H9 (cell line): Measurements from ENCODE around the gene TPRN. TPM values are rescaled to one million over a fixed set of nuclear protein-coding genes. Genes with fewer than 3 reads are reported as not detected.

ENCODE experiments used
- DNase-seq: peaks from one replicate; pipeline ENCODE4 v3.0.0-alpha.2; 2017
- H2AFZ ChIP-seq: one replicate; pipeline ENCODE4 v1.6.1; 2013; ENCODE audit warnings: mild to moderate bottlenecking, low read length, control low read depth, moderate library complexity
- H2AK5ac ChIP-seq: 2 replicates; pipeline ENCODE4 v1.6.1; 2013; ENCODE audit warnings: low read length, control low read depth, mixed read lengths; ENCODE audit not compliant: insufficient read length
- H2BK120ac ChIP-seq: one replicate; pipeline ENCODE4 v1.6.1; 2013; ENCODE audit warnings: low read depth, mild to moderate bottlenecking, low read length, control low read depth, inconsistent platforms; ENCODE audit not compliant: poor library complexity, severe bottlenecking
- H2BK12ac ChIP-seq: 2 replicates; pipeline ENCODE4 v1.6.1; 2013; ENCODE audit warnings: low read length, control low read depth, mixed read lengths, low read depth; ENCODE audit not compliant: insufficient read length
- H2BK15ac ChIP-seq: 2 replicates; pipeline ENCODE4 v1.6.1; 2013; ENCODE audit warnings: low read depth, low read length, control low read depth
- H2BK20ac ChIP-seq: one replicate; pipeline ENCODE4 v1.6.1; 2013; ENCODE audit warnings: low read depth, mild to moderate bottlenecking, low read length, control low read depth, inconsistent platforms; ENCODE audit not compliant: poor library complexity, severe bottlenecking
- H2BK5ac ChIP-seq: 2 replicates; pipeline ENCODE4 v1.6.1; 2013; ENCODE audit warnings: low read length, control low read depth, mixed read lengths; ENCODE audit not compliant: insufficient read length
- H3K14ac ChIP-seq: 2 replicates; pipeline ENCODE4 v1.6.1; 2013; ENCODE audit warnings: low read length, control low read depth; ENCODE audit not compliant: insufficient read depth
- H3K18ac ChIP-seq: 2 replicates; pipeline ENCODE4 v1.6.1; 2013; ENCODE audit warnings: low read depth, mild to moderate bottlenecking, mixed read lengths, low read length, control low read depth; ENCODE audit not compliant: insufficient read length
- H3K23ac ChIP-seq: 2 replicates; pipeline ENCODE4 v1.6.1; 2013; ENCODE audit warnings: low read length, control low read depth, mixed read lengths, low read depth; ENCODE audit not compliant: insufficient read length
- H3K23me2 ChIP-seq: 2 replicates; pipeline ENCODE4 v1.6.1; 2013; ENCODE audit warnings: low read depth, mild to moderate bottlenecking, mixed read lengths, low read length, control low read depth; ENCODE audit not compliant: insufficient read length, poor library complexity, severe bottlenecking
- H3K27ac ChIP-seq: 2 replicates; pipeline ENCODE4 v1.5.1; 2013; ENCODE audit warnings: low read length, control low read depth, mixed read lengths, low read depth; ENCODE audit not compliant: insufficient read length
- H3K27me3 ChIP-seq: 2 replicates; pipeline ENCODE4 v1.6.1; 2013; ENCODE audit warnings: low read length, control low read depth, inconsistent platforms; ENCODE audit not compliant: insufficient read depth
- H3K4ac ChIP-seq: 2 replicates; pipeline ENCODE4 v1.6.1; 2013; ENCODE audit warnings: low read depth, mild to moderate bottlenecking, control low read depth, inconsistent platforms, low read length, moderate library complexity
- H3K4me1 ChIP-seq: 2 replicates; pipeline ENCODE4 v1.6.1; 2013; ENCODE audit warnings: low read length, control low read depth, inconsistent platforms; ENCODE audit not compliant: insufficient read depth
- H3K4me2 ChIP-seq: 2 replicates; pipeline ENCODE4 v1.6.1; 2013; ENCODE audit warnings: low read length, control low read depth, mixed read lengths; ENCODE audit not compliant: insufficient read length, insufficient read depth
- H3K56ac ChIP-seq: 2 replicates; pipeline ENCODE4 v1.6.1; 2013; ENCODE audit warnings: low read depth, mild to moderate bottlenecking, mixed read lengths, low read length, control low read depth; ENCODE audit not compliant: insufficient read length
- H3K79me1 ChIP-seq: 2 replicates; pipeline ENCODE4 v1.6.1; 2013; ENCODE audit warnings: low read depth, mild to moderate bottlenecking, moderate library complexity, low read length, control low read depth, inconsistent platforms; ENCODE audit not compliant: insufficient read depth, poor library complexity, severe bottlenecking
- H3K79me2 ChIP-seq: 2 replicates; pipeline ENCODE4 v1.6.1; 2013; ENCODE audit warnings: low read length, control low read depth, inconsistent platforms; ENCODE audit not compliant: insufficient read depth
- H3K9ac ChIP-seq: 2 replicates; pipeline ENCODE4 v1.6.1; 2013; ENCODE audit warnings: low read length, control low read depth, mixed read lengths; ENCODE audit not compliant: insufficient read length; ENCODE audit errors: extremely low read depth
- H3K9me3 ChIP-seq: one replicate; pipeline ENCODE4 v1.6.1; 2013; ENCODE audit warnings: low read depth, low read length, inconsistent platforms; ENCODE audit not compliant: control insufficient read depth
- H3T11ph ChIP-seq: one replicate; pipeline ENCODE4 v1.6.1; 2013; ENCODE audit warnings: mild to moderate bottlenecking, low read length, control low read depth, inconsistent platforms
- H4K20me1 ChIP-seq: one replicate; pipeline ENCODE4 v1.6.1; 2013; ENCODE audit not compliant: control insufficient read depth, insufficient read length, insufficient read depth
- H4K5ac ChIP-seq: 2 replicates; pipeline ENCODE4 v1.6.1; 2013; ENCODE audit warnings: low read depth, mild to moderate bottlenecking, mixed read lengths, low read length, control low read depth; ENCODE audit not compliant: insufficient read length
- H4K8ac ChIP-seq: replicated peaks from 2 replicates; pipeline ENCODE4 v1.6.1; 2013; ENCODE audit warnings: low read length, control low read depth, mixed read lengths, low read depth; ENCODE audit not compliant: insufficient read length
- H4K91ac ChIP-seq: 2 replicates; pipeline ENCODE4 v1.6.1; 2013; ENCODE audit warnings: low read depth, mild to moderate bottlenecking, moderate library complexity, mixed read lengths, low read length, control low read depth; ENCODE audit not compliant: insufficient read length
- H3K27ac Mint-ChIP-seq, 3 experiments: 2 replicates in 2 of 3; 3 replicates in 1 of 3; pipeline ENCODE4 v1.8.0; 2020 to 2021; ENCODE audit warnings: mixed read lengths in 3 of 3, mild to moderate bottlenecking in 1 of 3, moderate library complexity in 1 of 3
- H3K27me3 Mint-ChIP-seq: 2 replicates; pipeline ENCODE4 v1.8.0; 2021; ENCODE audit warnings: low read depth, mild to moderate bottlenecking, moderate library complexity, mixed read lengths
- H3K36me3 Mint-ChIP-seq, 3 experiments: 2 replicates in 2 of 3; 3 replicates in 1 of 3; pipeline ENCODE4 v1.8.0; 2020 to 2021; ENCODE audit warnings: low read depth in 3 of 3, mixed read lengths in 3 of 3; ENCODE audit not compliant: insufficient read depth in 1 of 3
- H3K4me1 Mint-ChIP-seq, 2 experiments: 2 replicates each; pipeline ENCODE4 v1.8.0; 2020; ENCODE audit warnings: mixed read lengths in 2 of 2
- H3K4me3 Mint-ChIP-seq, 2 experiments: 2 replicates in 1 of 2; 3 replicates in 1 of 2; pipeline ENCODE4 v1.8.0; 2020 to 2021; ENCODE audit warnings: mild to moderate bottlenecking in 2 of 2, mixed read lengths in 2 of 2, moderate library complexity in 1 of 2
- H3K9me3 Mint-ChIP-seq, 2 experiments: 2 replicates in 1 of 2; 3 replicates in 1 of 2; pipeline ENCODE4 v1.8.0; 2020; ENCODE audit warnings: mild to moderate bottlenecking in 2 of 2, mixed read lengths in 2 of 2, moderate library complexity in 1 of 2
- CTCF ChIP-seq: fragments of 200-600 bp; sonication (generic); conservative IDR thresholded peaks from 3 replicates; pipeline ENCODE4 v1.8.0; 2021; ENCODE audit warnings: antibody characterized with exemption, mild to moderate bottlenecking
- WGBS: extraction: QIAGEN DNeasy Blood & Tissue Kit; methylation state at CpG from one replicate; pipeline ENCODE4 v1.1.7; 2013; ENCODE audit warnings: missing lambda C conversion rate, low lambda C conversion rate, mixed read lengths; ENCODE audit not compliant: insufficient read length; ENCODE audit errors: extremely low coverage; 5-methylcytosine and 5-hydroxymethylcytosine counted together
- total RNA-seq: library from RNA; stranded (reverse); gene quantifications from 2 replicates; pipeline ENCODE4 v1.2.1, GENCODE V29; 2021

The TPRN gene
- total RNA-seq, 1 experiment from 2014 or later = 30.7 TPM

DNA sequence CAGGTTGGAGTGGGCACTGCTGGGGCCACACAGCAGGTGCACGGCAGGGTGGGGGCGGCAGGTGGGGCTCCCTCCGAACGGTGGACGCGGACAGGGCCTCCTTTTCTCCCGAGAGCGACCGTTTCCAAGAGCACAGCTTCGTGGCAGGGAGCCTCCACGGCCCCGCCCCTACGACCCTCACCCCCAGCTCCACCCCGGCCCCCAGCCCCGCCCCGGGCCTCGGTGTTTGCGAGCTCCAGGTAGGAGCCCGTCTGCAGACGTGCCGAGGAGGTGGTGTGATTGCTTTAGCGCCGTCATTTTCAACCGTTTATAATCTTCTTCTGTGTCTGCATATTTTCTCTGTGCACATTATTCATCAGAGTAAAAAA lies 52.8 kb downstream of the TPRN start:
- no peak overlapping the region for H3K4me2 ChIP-seq
- no peaks in the 10 kb centered on the region; the same call in 1 of the 2 replicates for H3K4me1 ChIP-seq
- Mint-ChIP-seq H3K27me3 (peaks cover 44% of the 10 kb centered on the region), H3K36me3 (no peaks in the 10 kb centered on the region), H3K27ac (no peak overlapping the region), H3K9me3 (no peaks in the 10 kb centered on the region; a peak in 2 of 5 replicates), H3K4me1 (peaks cover 0 to 11% of the 10 kb centered on the region in 2 experiments; a peak in 2 of 4 replicates), H3K4me3 (no peak overlapping the region)
- H3K4ac ChIP-seq = no peak overlapping the region
- DNase-seq = no peak
- no peak overlapping the region for H2BK12ac ChIP-seq
- no peaks in the 10 kb centered on the region for H4K20me1 ChIP-seq
- no peak overlapping the region for H2BK120ac ChIP-seq
- H4K5ac ChIP-seq = no peak overlapping the region
- no peak overlapping the region for H3K14ac ChIP-seq
- no peak overlapping the region for H3K9ac ChIP-seq
- no peaks in the 10 kb centered on the region for H3K79me1 ChIP-seq
- no peaks in the 10 kb centered on the region for H3K23me2 ChIP-seq
- no peaks in the 10 kb centered on the region; the same call in 1 of the 2 replicates for H3K27me3 ChIP-seq
- no CpG with 5 or more reads among the region's 24 CpGs for WGBS
- H2AFZ ChIP-seq = no peak overlapping the region
- TF ChIP-seq CTCF = no peak
- no peak overlapping the region for H3K23ac ChIP-seq
- no peak overlapping the region for H4K8ac ChIP-seq
- no peak overlapping the region for H2BK20ac ChIP-seq
- no peak overlapping the region for H3K56ac ChIP-seq
- H2AK5ac ChIP-seq = no peak overlapping the region
- no peak overlapping the region for H3K18ac ChIP-seq
- no peak overlapping the region for H3K27ac ChIP-seq
- no peaks in the 10 kb centered on the region for H3K79me2 ChIP-seq
- no peak overlapping the region for H3T11ph ChIP-seq
- no peaks in the 10 kb centered on the region for H3K9me3 ChIP-seq
- H2BK15ac ChIP-seq = no peak overlapping the region
- H4K91ac ChIP-seq = no peak overlapping the region
- H2BK5ac ChIP-seq = no peak overlapping the region
